MM.1S (cell line): Measurements from ENCODE around the gene STC2.

Source experiments
- EZH2 ChIP-seq: fragments of 300-600 bp; sonication (generic); optimal IDR thresholded peaks from 2 replicates; pipeline ENCODE3; 2017; ENCODE audit warnings: low read depth, mild to moderate bottlenecking, antibody characterized with exemption, low read length, mixed read lengths
- EZH2phosphoT487 ChIP-seq: fragments of 300-600 bp; sonication (generic); IDR thresholded peaks from 2 replicates; pipeline ENCODE4 v1.6.1; 2018; ENCODE audit warnings: antibody characterized with exemption, low read length
- TF ChIP-seq, protein P1 (sequence below): fragments of 300-600 bp; sonication (generic); IDR thresholded peaks from 2 replicates; pipeline ENCODE4 v1.5.1; 2016; ENCODE audit warnings: antibody characterized with exemption, low read length, mixed read lengths

GRCh38 chr5:173327948-173328843 is at the start of gene STC2:
- TF ChIP-seq, protein P1, sequence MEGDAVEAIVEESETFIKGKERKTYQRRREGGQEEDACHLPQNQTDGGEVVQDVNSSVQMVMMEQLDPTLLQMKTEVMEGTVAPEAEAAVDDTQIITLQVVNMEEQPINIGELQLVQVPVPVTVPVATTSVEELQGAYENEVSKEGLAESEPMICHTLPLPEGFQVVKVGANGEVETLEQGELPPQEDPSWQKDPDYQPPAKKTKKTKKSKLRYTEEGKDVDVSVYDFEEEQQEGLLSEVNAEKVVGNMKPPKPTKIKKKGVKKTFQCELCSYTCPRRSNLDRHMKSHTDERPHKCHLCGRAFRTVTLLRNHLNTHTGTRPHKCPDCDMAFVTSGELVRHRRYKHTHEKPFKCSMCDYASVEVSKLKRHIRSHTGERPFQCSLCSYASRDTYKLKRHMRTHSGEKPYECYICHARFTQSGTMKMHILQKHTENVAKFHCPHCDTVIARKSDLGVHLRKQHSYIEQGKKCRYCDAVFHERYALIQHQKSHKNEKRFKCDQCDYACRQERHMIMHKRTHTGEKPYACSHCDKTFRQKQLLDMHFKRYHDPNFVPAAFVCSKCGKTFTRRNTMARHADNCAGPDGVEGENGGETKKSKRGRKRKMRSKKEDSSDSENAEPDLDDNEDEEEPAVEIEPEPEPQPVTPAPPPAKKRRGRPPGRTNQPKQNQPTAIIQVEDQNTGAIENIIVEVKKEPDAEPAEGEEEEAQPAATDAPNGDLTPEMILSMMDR, result no peak
- no peak for TF ChIP-seq EZH2
- no peak for TF ChIP-seq EZH2phosphoT487
